ENCODE results near the gene GRIN2A. TPM values are rescaled to one million over a fixed set of nuclear protein-coding genes. Genes with fewer than 3 reads are reported as not detected.

GRIN2A gene
- total RNA-seq, 1 donor from 2014 or later, result not detected

DNA sequence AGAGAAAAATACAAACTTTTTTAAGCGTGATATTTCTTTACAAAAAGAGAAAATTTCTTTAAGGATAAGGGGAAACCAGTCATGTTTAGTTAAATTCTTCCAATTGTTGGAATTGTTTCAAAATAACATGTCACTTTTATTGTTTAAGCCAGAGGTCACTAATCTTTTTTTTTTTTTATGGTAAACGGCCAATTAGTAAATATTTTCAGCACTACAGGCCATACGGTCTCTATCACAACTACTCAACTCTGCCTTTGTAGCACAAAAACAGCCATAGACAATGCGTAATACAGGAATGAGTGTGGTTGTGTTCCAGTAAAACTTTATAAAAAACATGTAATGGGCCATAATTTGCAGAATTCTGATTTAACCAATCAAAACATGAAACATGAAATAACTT, 401.4 kb downstream of the GRIN2A start:
- Mint-ChIP-seq H3K9me3 (ENCODE audit: low read depth) (peaks cover 4% of the 10 kb centered on the region), H3K27ac (ENCODE audit: unreplicated experiment) (no peak overlapping the region), H3K27me3 (ENCODE audit: low read depth) (no peaks in the 10 kb centered on the region), H3K4me3 (ENCODE audit: unreplicated experiment) (no peak overlapping the region), H3K4me1 (ENCODE audit: low read depth) (no peaks in the 10 kb centered on the region), H3K36me3 (ENCODE audit: low read depth) (no peaks in the 10 kb centered on the region)
- DNase-seq (ENCODE audit: low spot score), result no peak
- no peak for TF ChIP-seq CTCF (IDR thresholded peaks at IDR 0.05)

- Mint-ChIP-seq H3K4me1 (ENCODE audit: low read depth) (no peaks in the 10 kb centered on the region), H3K4me3 (ENCODE audit: unreplicated experiment) (no peak overlapping the region), H3K27me3 (ENCODE audit: low read depth) (no peaks in the 10 kb centered on the region), H3K27ac (ENCODE audit: unreplicated experiment) (no peak overlapping the region), H3K36me3 (ENCODE audit: low read depth) (no peaks in the 10 kb centered on the region), H3K9me3 (ENCODE audit: low read depth) (peaks cover 8% of the 10 kb centered on the region)
- no peak for DNase-seq (ENCODE audit: low spot score)
- TF ChIP-seq CTCF (IDR thresholded peaks at IDR 0.05), result no peak
These were observed 403.4 kb downstream of the GRIN2A start for GRCh38 chr16:9778849-9779248.

DNA sequence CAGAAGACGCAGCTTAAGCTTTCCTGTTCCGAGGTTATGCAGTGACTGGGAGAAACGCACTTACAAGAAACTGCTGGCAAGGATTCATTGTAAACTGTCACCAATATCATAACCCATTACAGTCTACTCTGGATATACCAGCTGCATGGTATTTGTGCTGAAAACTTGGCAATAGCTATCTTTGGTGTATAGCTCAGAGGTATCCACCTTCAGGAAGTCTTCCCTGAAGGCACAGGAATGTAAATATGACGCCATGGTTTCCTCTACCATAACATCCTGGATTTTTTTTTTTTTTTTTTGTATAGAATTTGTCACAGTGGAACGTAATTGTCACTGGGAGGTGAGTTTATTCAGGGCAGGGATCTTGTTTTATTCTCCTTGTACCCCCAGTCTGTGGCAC, 406.2 kb downstream of the GRIN2A start:
- Mint-ChIP-seq H3K27ac (ENCODE audit: unreplicated experiment) (no peak overlapping the region), H3K4me1 (ENCODE audit: low read depth) (no peaks in the 10 kb centered on the region), H3K27me3 (ENCODE audit: low read depth) (no peaks in the 10 kb centered on the region), H3K9me3 (ENCODE audit: low read depth) (peaks cover 3% of the 10 kb centered on the region), H3K36me3 (ENCODE audit: low read depth) (no peaks in the 10 kb centered on the region), H3K4me3 (ENCODE audit: unreplicated experiment) (no peak overlapping the region)
- DNase-seq (ENCODE audit: low spot score), result no peak
- TF ChIP-seq CTCF (IDR thresholded peaks at IDR 0.05), result no peak

DNA sequence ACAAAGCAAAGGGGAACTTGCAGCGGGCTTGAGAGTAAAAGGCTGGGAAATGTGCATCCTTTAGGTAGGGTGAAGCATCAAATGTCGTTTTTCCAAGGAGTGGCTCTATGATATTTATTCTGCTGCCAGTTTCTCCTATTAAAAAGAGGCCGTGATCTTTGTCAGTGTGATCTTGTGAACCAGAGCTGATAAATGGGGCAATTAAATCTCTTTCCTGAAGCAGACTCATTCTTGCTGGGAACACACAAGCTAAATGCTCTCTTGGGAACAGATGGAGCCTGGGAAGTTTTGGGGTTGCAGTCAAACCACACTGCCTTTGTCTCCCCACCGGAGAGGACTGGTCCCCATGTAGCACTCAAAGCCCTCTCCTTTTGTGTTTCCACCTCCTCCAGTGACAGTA, 408.9 kb downstream of the GRIN2A start:
- H3K4me1 Mint-ChIP-seq (ENCODE audit: low read depth), result no peaks in the 10 kb centered on the region
- H3K9me3 Mint-ChIP-seq (ENCODE audit: low read depth), result peaks cover 3% of the 10 kb centered on the region

GRCh38 chr16:9772526-9773225, 409.6 kb downstream of the GRIN2A start:
- H3K27me3 Mint-ChIP-seq (ENCODE audit: low read depth), result no peaks in the 10 kb centered on the region
- peaks cover 3% of the 10 kb centered on the region for H3K9me3 Mint-ChIP-seq (ENCODE audit: low read depth)
- DNase-seq (ENCODE audit: low spot score), result no peak

More for the DNA sequence above, 408.9 kb downstream of the GRIN2A start:
- DNase-seq (ENCODE audit: low spot score), result no peak
- H3K36me3 Mint-ChIP-seq (ENCODE audit: low read depth), result no peaks in the 10 kb centered on the region
- H3K27ac Mint-ChIP-seq (ENCODE audit: unreplicated experiment), result no peak overlapping the region
- TF ChIP-seq CTCF (IDR thresholded peaks at IDR 0.05), result no peak
- no peaks in the 10 kb centered on the region for H3K27me3 Mint-ChIP-seq (ENCODE audit: low read depth)
- H3K4me3 Mint-ChIP-seq (ENCODE audit: unreplicated experiment), result no peak overlapping the region

More at GRCh38 chr16:9772526-9773225, 409.6 kb downstream of the GRIN2A start:
- no peak overlapping the region for H3K4me3 Mint-ChIP-seq (ENCODE audit: unreplicated experiment)
- TF ChIP-seq CTCF (IDR thresholded peaks at IDR 0.05), result no peak
- no peak overlapping the region for H3K27ac Mint-ChIP-seq (ENCODE audit: unreplicated experiment)
- no peaks in the 10 kb centered on the region for H3K36me3 Mint-ChIP-seq (ENCODE audit: low read depth)
- H3K4me1 Mint-ChIP-seq (ENCODE audit: low read depth), result no peaks in the 10 kb centered on the region

Data from chondrocyte (in vitro differentiated cells).